Testis (tissue), 2 donors: ENCODE data around the gene PLD1.

Experiments
- POLR2A ChIP-seq: fragments of 450-650 bp; IDR thresholded peaks from one replicate; pipeline ENCODE4 v1.6.1; 2017; ENCODE audit warnings: antibody characterized with exemption, mild to moderate bottlenecking, moderate library complexity
- TF ChIP-seq, protein P1 (sequence below), 3 experiments: fragments of 450-650 bp in 2 of 3; fragments of 200-600 bp in 1 of 3; sonication (generic) in 1 of 3; IDR thresholded peaks; one replicate each; pipeline ENCODE4 v1.5.1; 2016 to 2019; ENCODE audit warnings: antibody characterized with exemption in 3 of 3, mild to moderate bottlenecking in 2 of 3, moderate library complexity in 1 of 3

DNA sequence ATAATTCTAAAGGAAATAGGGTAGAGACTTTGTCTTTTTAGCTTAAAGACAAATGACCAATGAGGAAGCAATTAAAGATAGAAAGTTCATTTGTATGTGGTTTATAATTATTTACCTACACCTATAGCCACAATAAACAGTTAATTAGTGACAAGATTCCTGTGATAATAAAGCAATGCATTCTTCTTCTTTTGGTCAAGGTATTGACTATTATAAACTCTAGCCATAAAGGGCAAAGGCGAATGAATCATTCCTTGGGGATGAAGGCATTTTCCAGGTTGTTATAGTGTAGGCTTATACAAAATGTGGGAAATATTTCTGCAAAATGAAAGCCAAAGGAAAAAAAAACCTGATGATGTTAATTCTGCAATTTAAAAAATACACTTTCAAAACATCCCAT is 115.4 kb downstream of the PLD1 start:
- TF ChIP-seq POLR2A: no peak
- TF ChIP-seq, protein P1, sequence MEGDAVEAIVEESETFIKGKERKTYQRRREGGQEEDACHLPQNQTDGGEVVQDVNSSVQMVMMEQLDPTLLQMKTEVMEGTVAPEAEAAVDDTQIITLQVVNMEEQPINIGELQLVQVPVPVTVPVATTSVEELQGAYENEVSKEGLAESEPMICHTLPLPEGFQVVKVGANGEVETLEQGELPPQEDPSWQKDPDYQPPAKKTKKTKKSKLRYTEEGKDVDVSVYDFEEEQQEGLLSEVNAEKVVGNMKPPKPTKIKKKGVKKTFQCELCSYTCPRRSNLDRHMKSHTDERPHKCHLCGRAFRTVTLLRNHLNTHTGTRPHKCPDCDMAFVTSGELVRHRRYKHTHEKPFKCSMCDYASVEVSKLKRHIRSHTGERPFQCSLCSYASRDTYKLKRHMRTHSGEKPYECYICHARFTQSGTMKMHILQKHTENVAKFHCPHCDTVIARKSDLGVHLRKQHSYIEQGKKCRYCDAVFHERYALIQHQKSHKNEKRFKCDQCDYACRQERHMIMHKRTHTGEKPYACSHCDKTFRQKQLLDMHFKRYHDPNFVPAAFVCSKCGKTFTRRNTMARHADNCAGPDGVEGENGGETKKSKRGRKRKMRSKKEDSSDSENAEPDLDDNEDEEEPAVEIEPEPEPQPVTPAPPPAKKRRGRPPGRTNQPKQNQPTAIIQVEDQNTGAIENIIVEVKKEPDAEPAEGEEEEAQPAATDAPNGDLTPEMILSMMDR (IDR thresholded peaks at IDR 0.05): no peak
